Amniotic epithelial cell (primary cell): Measurements from ENCODE around the gene PDK1.
"Not testable (repeated sequence)": the region's sequence is repeated elsewhere in the genome, so short reads cannot be mapped to it uniquely, and the experiment has no call there.

Source experiments
- DNase-seq: peaks from one replicate; pipeline ENCODE4 v3.0.0-alpha.2; 2010; ENCODE audit warnings: low read depth

Gene PDK1

GRCh38 chr2:172552547-172553291 lies 3.2 kb upstream of the PDK1 start:
- peak; percentile 91 for DNase-seq

- DNase-seq, result no peak
Observed at GRCh38 chr2:172554352-172555271, 1.3 kb upstream of the PDK1 start.

GRCh38 chr2:172555272-172555521 lies 693 bp upstream of the PDK1 start:
- DNase-seq, result no peak

- peak; percentile 74 for DNase-seq
Observed at GRCh38 chr2:172556284-172557033, 569 bp downstream of the PDK1 start.

- peak; percentile 12 for DNase-seq
Observed at GRCh38 chr2:172558372-172558771, 2.5 kb downstream of the PDK1 start.

GRCh38 chr2:172560721-172561120 lies 4.8 kb downstream of the PDK1 start:
- no peak for DNase-seq

- DNase-seq, result peak; percentile 49
Observed at GRCh38 chr2:172561270-172561669, 5.4 kb downstream of the PDK1 start.

GRCh38 chr2:172562298-172562697 lies 6.4 kb downstream of the PDK1 start:
- DNase-seq, result no peak

- no peak for DNase-seq
Observed at GRCh38 chr2:172564376-172564775, 8.5 kb downstream of the PDK1 start.

- no peak for DNase-seq
Observed at GRCh38 chr2:172571245-172571644, 15.4 kb downstream of the PDK1 start.

- DNase-seq, result no peak
Observed at GRCh38 chr2:172572981-172573380, 17.1 kb downstream of the PDK1 start.

- DNase-seq, result no peak
Observed at GRCh38 chr2:172574965-172575364, 19.1 kb downstream of the PDK1 start.

GRCh38 chr2:172578054-172578453 lies 22.2 kb downstream of the PDK1 start:
- no peak for DNase-seq

GRCh38 chr2:172578860-172579512 lies 23.1 kb downstream of the PDK1 start:
- DNase-seq, result no peak

- no peak for DNase-seq
Observed at GRCh38 chr2:172580544-172580943, 24.7 kb downstream of the PDK1 start.

GRCh38 chr2:172582656-172583055 lies 26.8 kb downstream of the PDK1 start:
- DNase-seq, result no peak

- DNase-seq, result peak; percentile 27
Observed at GRCh38 chr2:172586245-172586891, 30.5 kb downstream of the PDK1 start.

GRCh38 chr2:172587231-172587630 lies 31.3 kb downstream of the PDK1 start:
- DNase-seq, result not testable (repeated sequence)

- peak; percentile 15 for DNase-seq
Observed at GRCh38 chr2:172588931-172589330, 33.0 kb downstream of the PDK1 start.

GRCh38 chr2:172591386-172591785 lies 35.5 kb downstream of the PDK1 start:
- DNase-seq, result not testable (repeated sequence)

GRCh38 chr2:172592190-172592589 lies 36.3 kb downstream of the PDK1 start:
- DNase-seq, result not testable (repeated sequence)

- no peak for DNase-seq
Observed at GRCh38 chr2:172596776-172597175, 40.9 kb downstream of the PDK1 start.
